22Rv1 (cell line): ENCODE data around the gene PCNP.

Source experiments
- CTCF ChIP-seq: fragments of 450-650 bp; IDR thresholded peaks from 2 replicates; pipeline ENCODE4 v1.5.1; 2017; ENCODE audit warnings: mild to moderate bottlenecking
- ZFX ChIP-seq: fragments of 450-650 bp; IDR thresholded peaks from 2 replicates; pipeline ENCODE4 v1.6.1; 2017; ENCODE audit warnings: antibody characterized with exemption, borderline replicate concordance

GRCh38 chr3:101611023-101611422, 37.0 kb downstream of the PCNP start:
- TF ChIP-seq CTCF (no peak), ZFX (no peak)
